Heart left ventricle (tissue), 13 donors: ENCODE results near the gene ERCC6L.

Source experiments
- CTCF ChIP-seq, 12 donors: fragments of 200-600 bp; sonication (generic) in 4 of 12; IDR thresholded peaks; one replicate each; pipeline versions ENCODE4 v1.5.0 to v1.8.0; 2018 to 2022; ENCODE audit warnings: antibody characterized with exemption in 12 of 12, mild to moderate bottlenecking in 5 of 12
- POLR2A ChIP-seq, 2 donors: fragments of 450-650 bp; IDR thresholded peaks; one replicate each; pipeline ENCODE4 v1.6.1; 2017; ENCODE audit warnings: antibody characterized with exemption in 2 of 2, mild to moderate bottlenecking in 2 of 2, moderate library complexity in 2 of 2
- donor health status: ischemic (EF 13 %, LVEDD 7.1; RV severe dilation, severe dysfunction).
- donor health status: DM: no; HTN: yes; CAD: no.
- donor health status: DM: no; HTN: no; CAD: no.
- donor health status: ischemic (EF 25% LVEDD 6.9; RV normal size, moderate dysfunction).
- donor health status: ischemic (EF 25% LVEDD 5.7; RV mildly dilated, moderate dysfunction).
- donor health status: ischemic (EF 35%, LVEDD 5.7; RV mildly dilated, moderate dysfunction).
- donor health status: nonischemic (EF 11% LVEDD 7.7; RV severe dilation, severe dysfunction).
- donor health status: DM: yes; HTN: yes; CAD: no.
- donor health status: PGD.
- donor health status: ischemic (EF 29% LVEDD 5.4; RV normal size, mild dysfunction).
- donor health status: nonischemic (EF 23%, LVEDD 6.1; RV moderate dilation, normal function).

GRCh38 chrX:72158773-72159172, 80.1 kb downstream of the ERCC6L start:
- TF ChIP-seq CTCF (IDR thresholded peaks at IDR 0.05) (no peak), POLR2A (IDR thresholded peaks at IDR 0.05) (no peak)
